GM18507 (cell line): ENCODE data around the gene CCDC68.
"Not testable (repeated sequence)": the region's sequence is repeated elsewhere in the genome, so short reads cannot be mapped to it uniquely, and the experiment has no call there.

Experiments used
- DNase-seq: peaks from one replicate; pipeline ENCODE4 v3.0.0; 2011; ENCODE audit warnings: low read depth; ENCODE audit not compliant: insufficient read length; ENCODE audit errors: extremely low spot score
- FAIRE-seq: peaks from 2 replicates; lab custom pipeline; 2011; peaks lifted over from hg19 to GRCh38; lab: Jason Lieb, UNC

The CCDC68 gene

DNA sequence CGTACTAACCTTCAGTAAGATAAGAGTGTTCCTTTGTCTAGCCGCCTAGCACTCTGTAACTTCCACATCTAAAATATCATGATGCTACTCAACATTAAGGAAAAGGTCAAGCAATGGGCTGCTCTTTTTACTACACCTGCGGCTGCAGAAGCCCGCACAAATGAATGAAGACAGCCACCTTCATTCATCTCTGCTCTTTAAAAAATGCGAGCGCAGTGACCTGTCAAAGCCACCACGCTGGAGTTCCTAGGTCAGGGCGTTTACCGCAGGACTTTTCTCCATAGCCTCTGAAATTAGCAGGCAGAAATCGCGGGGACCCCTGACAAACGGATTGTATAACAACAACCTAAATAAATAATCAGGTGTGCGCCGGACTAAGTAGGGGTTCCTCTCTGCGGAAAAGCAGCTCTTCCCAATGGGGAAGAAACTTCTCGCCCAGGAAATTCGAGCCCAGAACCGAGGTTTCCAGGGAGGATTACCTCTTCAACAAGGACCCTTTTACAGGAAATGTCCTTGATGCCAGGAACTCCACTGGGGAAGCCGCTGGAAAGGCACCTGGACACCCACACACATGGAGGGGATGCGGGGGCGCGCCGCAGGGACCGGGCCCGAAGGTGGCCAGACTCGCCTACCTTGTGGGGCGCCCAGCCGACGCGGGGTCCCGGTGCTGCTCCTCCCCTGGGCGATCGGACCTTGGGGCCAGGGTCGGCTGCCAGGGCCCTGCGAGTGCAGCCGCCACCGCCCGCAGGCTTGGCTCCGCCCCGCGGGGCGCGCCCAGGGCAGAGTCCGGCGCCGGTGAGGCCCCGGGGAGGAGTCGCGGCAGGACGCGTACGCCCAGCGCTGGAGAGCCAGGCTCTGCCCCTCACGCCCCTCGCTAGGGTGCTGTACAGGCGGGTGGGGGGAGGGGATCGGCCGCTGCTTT lies at the start of gene CCDC68:
Gene CCDC68 (minus strand): TSS at position 758 of the 922 bp plus-strand sequence. CDS start 16,670 bp downstream, outside the sequence.
- no peak for FAIRE-seq
- no peak for DNase-seq

GRCh38 chr18:55007602-55008001 lies 48.3 kb upstream of the CCDC68 start:
- DNase-seq (no peak), FAIRE-seq (no peak)

- DNase-seq (no peak), FAIRE-seq (no peak)
These were observed 44.4 kb upstream of the CCDC68 start for GRCh38 chr18:55003695-55004094.

- no peak for FAIRE-seq
- DNase-seq, result no peak
These were observed 43.0 kb upstream of the CCDC68 start for GRCh38 chr18:55002261-55002660.

GRCh38 chr18:55001394-55002024 lies 42.2 kb upstream of the CCDC68 start:
- DNase-seq, result no peak
- FAIRE-seq, result no peak

GRCh38 chr18:55000529-55000928 lies 41.3 kb upstream of the CCDC68 start:
- FAIRE-seq, result no peak

DNA sequence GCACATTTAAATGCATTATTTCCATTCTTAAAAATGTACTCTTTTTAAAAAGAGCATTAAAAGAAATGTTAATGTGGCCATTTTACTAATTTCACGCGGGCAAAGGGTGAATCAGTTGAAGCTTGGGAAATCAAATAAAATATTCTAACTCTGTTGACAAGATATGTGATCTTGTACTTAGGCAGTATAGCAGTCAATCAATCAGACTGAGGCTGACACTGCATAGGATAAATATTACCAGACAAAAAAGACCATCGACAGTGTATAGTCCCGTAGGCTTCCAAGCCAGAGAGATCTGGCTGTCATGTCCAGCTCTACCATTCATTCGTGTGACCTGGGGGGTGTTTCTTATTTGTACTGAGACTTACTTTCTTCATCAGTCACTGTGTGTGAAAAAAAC lies 39.8 kb upstream of the CCDC68 start:
- DNase-seq, result no peak
- FAIRE-seq, result no peak

More at GRCh38 chr18:55000529-55000928, 41.3 kb upstream of the CCDC68 start:
- no peak for DNase-seq

- FAIRE-seq, result no peak
These were observed 36.3 kb upstream of the CCDC68 start for GRCh38 chr18:54995421-54996143.

DNA sequence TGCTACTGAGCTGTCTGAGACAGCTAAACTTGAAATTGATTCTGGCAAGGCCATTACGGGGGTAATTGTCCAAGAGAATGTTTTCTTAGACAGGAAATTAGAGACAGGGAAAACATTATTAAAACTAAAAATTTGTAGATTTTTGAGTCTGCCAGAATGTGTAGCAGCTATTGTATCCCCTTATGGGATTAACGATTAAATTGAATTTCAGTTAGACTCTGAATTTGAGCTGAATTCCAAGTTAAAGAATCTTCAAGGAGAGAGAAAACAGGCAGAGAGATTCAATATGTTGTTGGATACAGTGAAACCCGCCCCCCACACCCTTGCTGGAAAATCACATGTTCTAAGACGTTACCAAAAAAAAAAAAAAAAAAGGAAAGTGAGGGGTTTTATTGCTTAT lies 32.7 kb upstream of the CCDC68 start:
- FAIRE-seq (no peak), DNase-seq (no peak)

More at GRCh38 chr18:54995421-54996143, 36.3 kb upstream of the CCDC68 start:
- no peak for DNase-seq

DNA sequence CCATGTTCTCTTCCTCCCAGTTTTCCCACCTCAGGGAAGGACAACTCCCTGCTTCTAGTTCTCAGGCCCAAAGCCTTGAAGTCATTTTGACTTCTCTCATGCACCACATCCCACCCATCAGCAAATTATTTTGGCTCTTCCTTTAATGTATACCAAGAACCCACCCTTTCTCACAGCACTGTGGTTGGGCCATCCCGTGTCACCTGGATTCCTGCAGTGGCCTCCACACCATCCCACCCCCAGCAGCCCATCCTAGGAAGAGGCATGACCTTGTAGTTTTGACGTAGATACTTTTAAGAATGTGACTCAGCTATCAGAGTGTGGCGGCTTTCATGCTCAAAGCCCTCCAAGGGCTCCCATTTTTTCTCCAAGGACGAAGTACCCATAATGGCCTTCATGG lies 25.6 kb upstream of the CCDC68 start:
- no peak for FAIRE-seq
- DNase-seq, result no peak

- FAIRE-seq, result no peak
- DNase-seq, result no peak
These were observed 24.5 kb upstream of the CCDC68 start for GRCh38 chr18:54983791-54984190.

DNA sequence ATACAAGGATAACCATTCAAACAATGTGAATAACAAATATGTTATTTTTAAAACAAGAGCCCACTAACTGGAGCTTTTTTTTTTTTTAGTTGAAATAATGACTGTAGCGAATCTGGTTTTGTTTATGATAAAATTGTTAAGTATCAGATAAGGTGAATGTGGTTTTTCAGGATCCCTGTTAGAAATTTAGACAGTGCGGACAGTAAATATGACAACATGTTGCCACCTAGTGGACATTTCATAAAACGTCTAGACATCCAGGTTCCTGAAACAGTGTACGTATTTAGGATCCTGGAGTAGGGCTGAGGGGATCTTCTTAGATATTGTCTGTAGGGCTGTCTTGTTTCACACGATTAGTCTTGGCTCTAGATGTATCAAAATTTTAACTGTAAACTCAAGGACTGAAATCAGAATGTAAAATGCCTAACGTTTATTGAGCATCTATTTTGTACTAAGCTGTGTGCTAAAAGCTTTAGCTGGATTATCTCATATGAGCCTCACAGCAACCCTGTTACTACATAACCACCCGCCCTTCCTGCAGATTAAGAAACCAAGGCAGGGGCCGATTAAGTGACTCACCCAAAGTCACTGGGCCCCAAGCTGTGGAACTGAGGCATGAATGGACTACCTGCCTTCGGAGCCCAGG lies 23.9 kb upstream of the CCDC68 start:
- DNase-seq (peak; percentile 12), FAIRE-seq (peak; percentile 82)

DNA sequence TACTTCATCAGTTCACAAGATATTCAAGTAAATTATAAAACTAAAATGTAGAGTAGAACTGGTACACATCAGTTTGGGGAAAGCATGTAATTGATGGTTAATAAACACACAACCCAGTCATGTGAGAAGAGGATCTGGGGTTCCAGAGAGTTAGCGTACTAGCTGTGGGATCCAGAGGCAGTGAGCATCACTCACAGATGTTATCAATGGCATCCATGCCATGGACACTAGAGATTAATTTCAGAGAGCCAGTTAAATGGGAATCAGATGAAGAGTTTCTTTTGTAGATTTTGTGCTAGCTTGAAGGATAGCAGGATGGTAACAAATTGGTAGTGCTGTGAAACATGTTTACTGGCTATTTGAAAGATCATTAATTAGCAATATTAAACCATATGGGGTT lies 21.8 kb upstream of the CCDC68 start:
- DNase-seq, result no peak
- no peak for FAIRE-seq

GRCh38 chr18:54975598-54975997 lies 16.3 kb upstream of the CCDC68 start:
- FAIRE-seq (no peak), DNase-seq (no peak)

DNA sequence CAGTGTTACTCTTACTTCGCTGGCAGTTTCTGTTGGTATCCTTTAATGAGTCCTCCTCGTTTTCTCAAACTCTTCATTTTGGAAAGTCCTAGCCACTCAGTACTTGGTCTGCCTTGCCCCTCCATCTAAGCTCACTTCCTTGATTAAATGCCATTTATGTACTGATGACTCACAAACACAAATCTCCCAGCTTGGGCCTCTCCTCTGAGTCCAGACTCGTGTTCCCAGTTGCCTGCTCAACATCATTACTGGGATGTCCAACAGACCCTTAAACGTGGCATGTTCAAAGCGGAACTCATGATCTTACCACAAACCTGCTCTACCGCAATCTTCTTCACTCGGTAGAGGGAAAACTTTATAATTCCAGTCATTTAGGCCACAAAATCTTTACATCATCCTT lies 13.8 kb upstream of the CCDC68 start:
- DNase-seq (no peak), FAIRE-seq (no peak)

GRCh38 chr18:54968807-54969206 lies 9.5 kb upstream of the CCDC68 start:
- FAIRE-seq (no peak), DNase-seq (no peak)

DNA sequence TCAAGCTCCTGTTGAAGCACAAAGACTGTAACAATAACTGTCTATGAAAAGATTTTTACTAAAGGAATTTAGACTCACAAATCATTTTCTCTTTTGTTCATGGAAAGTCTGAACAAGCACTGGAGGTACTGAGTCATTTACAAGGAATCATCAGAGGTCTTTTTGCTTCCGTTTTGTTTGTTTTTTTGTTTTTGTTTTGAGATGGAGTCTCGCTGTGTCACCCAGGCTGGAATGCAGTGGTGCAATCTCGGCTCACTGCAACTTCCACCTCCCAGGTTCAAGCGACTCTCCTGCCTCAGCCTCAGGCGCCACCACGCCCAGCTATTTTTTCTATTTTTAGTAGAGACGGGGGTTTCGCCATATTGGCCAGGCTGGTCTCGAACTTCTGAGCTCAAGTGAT lies 9.0 kb upstream of the CCDC68 start:
- not testable (repeated sequence) for DNase-seq, FAIRE-seq

DNA sequence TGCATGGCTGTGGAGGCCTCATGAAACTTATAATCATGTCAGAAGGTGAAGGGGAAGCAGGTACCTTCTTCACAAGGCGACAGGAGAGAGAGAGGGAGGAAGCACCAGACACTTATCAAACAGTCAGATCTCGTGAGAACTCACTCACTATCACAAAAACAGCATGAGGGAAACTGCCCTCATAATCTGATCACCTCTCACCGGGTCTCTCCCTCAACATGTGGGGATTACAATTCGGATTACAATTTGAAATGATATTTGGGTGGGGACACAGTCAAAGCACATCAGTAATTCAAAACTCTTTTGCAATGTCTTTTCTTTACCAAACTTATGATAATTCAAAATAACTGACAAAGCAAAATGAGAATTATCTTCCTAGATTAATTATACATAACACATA lies 8.5 kb upstream of the CCDC68 start:
- DNase-seq (no peak), FAIRE-seq (no peak)

GRCh38 chr18:54964741-54965140 lies 5.5 kb upstream of the CCDC68 start:
- DNase-seq, result no peak
- no peak for FAIRE-seq
